Activated B cell treated with CpG ODN at 0.5 μM for 24 hours (primary cell): ENCODE results near the gene PLAAT1. TPM values are rescaled to one million over a fixed set of nuclear protein-coding genes. Genes with fewer than 3 reads are reported as not detected.

Source experiments
- ATAC-seq: fragments of 200-7000 bp; cut with Tn5 transposase; one replicate; pipeline ENCODE4 v1.10.0; 2021; ENCODE audit warnings: low read depth, mild to moderate bottlenecking, moderate library complexity
- CTCF ChIA-PET: fragments of 350-600 bp; sonication (Branson Sonifier 250); formaldehyde crosslinking; loops from one replicate; lab custom pipeline; 2021; ENCODE audit warnings: antibody characterized with exemption; lab: Charles Lee
- POLR2A ChIA-PET: fragments of 350-600 bp; sonication (Branson Sonifier 250); formaldehyde crosslinking; loops from one replicate; lab custom pipeline; 2021; ENCODE audit warnings: antibody characterized with exemption; lab: Charles Lee
- DNase-seq: peaks from one replicate; pipeline ENCODE4 v3.0.0; 2022
- H3K27ac Mint-ChIP-seq: one replicate; pipeline ENCODE4 v1.8.0; 2020; ENCODE audit warnings: mixed read lengths
- H3K27me3 Mint-ChIP-seq: one replicate; pipeline ENCODE4 v1.8.0; 2021; ENCODE audit warnings: mixed read lengths
- H3K36me3 Mint-ChIP-seq: one replicate; pipeline ENCODE4 v1.8.0; 2021; ENCODE audit warnings: low read depth, mixed read lengths
- H3K4me1 Mint-ChIP-seq: one replicate; pipeline ENCODE4 v1.8.0; 2021; ENCODE audit warnings: mixed read lengths
- H3K4me3 Mint-ChIP-seq: one replicate; pipeline ENCODE4 v1.8.0; 2020; ENCODE audit warnings: mild to moderate bottlenecking, mixed read lengths
- H3K9me3 Mint-ChIP-seq: one replicate; pipeline ENCODE4 v1.8.0; 2020; ENCODE audit warnings: mixed read lengths
- intact Hi-C: fragments of 100-400 bp; cut with micrococcal nuclease; formaldehyde crosslinking; loops from one replicate; pipeline ENCODE4 v1.15.1; 2024
- total RNA-seq: library from RNA; stranded (reverse); gene quantifications from 2 replicates; pipeline ENCODE4 v1.2.3, GENCODE V29; 2022
- TF ChIP-seq, protein P1 (sequence below): fragments of 200-600 bp; IDR thresholded peaks from one replicate; pipeline ENCODE4 v1.8.0; 2022; ENCODE audit warnings: antibody characterized with exemption, mild to moderate bottlenecking

The PLAAT1 gene
- total RNA-seq, 1 donor from 2014 or later, result not detected

DNA sequence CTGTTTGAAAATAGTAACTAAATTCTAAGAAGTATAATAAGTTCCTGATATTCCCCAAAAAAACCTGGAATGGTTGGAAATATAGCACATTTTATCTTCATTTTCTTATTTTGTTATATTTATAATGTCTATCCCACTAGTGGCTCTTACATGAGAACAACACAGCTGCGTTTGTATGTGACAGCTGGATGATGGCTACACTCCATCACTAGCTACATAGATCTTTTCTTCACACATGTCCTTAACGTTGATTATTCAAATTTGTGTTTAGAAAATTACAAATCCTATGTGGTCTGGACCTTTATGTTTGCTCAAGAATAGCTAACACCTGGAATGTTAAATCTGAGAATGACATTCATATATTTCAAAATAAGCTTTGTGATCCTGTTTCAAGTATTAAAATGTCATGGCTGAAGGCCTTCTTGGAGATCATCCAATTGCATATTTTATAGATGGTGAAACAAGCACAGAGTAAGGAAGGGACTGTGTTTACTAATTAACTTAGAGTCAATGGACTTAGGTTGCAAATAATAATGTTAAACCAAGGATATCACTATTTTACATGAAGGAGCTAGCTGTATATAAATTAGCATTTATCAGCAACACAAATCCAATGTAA lies 76.8 kb downstream of the PLAAT1 start:
- no peak for DNase-seq
- no peaks in the 10 kb centered on the region for H3K4me1 Mint-ChIP-seq
- ChIA-PET CTCF (no interaction called here), POLR2A (no interaction called here)
- H3K36me3 Mint-ChIP-seq, result no peaks in the 10 kb centered on the region
- no peaks in the 10 kb centered on the region for H3K27me3 Mint-ChIP-seq
- ATAC-seq, result no peak
- TF ChIP-seq, protein P1, sequence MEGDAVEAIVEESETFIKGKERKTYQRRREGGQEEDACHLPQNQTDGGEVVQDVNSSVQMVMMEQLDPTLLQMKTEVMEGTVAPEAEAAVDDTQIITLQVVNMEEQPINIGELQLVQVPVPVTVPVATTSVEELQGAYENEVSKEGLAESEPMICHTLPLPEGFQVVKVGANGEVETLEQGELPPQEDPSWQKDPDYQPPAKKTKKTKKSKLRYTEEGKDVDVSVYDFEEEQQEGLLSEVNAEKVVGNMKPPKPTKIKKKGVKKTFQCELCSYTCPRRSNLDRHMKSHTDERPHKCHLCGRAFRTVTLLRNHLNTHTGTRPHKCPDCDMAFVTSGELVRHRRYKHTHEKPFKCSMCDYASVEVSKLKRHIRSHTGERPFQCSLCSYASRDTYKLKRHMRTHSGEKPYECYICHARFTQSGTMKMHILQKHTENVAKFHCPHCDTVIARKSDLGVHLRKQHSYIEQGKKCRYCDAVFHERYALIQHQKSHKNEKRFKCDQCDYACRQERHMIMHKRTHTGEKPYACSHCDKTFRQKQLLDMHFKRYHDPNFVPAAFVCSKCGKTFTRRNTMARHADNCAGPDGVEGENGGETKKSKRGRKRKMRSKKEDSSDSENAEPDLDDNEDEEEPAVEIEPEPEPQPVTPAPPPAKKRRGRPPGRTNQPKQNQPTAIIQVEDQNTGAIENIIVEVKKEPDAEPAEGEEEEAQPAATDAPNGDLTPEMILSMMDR, result no peak
- no peak overlapping the region for H3K27ac Mint-ChIP-seq
- intact Hi-C loops, result no loop called here
- H3K9me3 Mint-ChIP-seq, result no peaks in the 10 kb centered on the region
- H3K4me3 Mint-ChIP-seq, result no peak overlapping the region

Other genes with a start within 250 kb of the PLAAT1 start
- gene ATP13A5, start 137.5 kb downstream of the PLAAT1 start, total RNA-seq, result not detected in 2 replicates